Measurements from ENCODE around the gene VPS13D.
"Not testable (repeated sequence)": the region's sequence is repeated elsewhere in the genome, so short reads cannot be mapped to it uniquely, and the experiment has no call there.

VPS13D gene

DNA sequence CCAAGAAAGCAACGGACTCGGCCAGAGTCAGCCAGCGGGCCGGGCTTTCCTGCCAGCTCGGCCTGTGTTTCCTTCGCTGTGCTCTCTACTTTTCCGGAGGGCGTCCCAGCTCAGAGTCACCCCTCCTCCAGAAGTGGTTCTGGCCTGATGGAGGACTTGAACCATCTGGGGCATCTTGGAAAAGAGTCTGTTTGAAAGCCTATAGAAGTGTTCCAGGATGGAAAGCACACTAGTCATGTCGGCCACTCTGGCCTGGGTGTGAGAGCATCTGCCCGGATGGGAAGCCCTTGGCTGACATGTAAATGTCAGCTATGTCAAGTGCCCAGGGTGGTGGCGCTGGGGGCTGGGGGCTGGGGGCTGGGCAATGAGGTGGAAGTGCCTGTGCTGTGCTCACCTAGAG is 274.8 kb downstream of the VPS13D start:
- DNase-seq: no peak

DNA sequence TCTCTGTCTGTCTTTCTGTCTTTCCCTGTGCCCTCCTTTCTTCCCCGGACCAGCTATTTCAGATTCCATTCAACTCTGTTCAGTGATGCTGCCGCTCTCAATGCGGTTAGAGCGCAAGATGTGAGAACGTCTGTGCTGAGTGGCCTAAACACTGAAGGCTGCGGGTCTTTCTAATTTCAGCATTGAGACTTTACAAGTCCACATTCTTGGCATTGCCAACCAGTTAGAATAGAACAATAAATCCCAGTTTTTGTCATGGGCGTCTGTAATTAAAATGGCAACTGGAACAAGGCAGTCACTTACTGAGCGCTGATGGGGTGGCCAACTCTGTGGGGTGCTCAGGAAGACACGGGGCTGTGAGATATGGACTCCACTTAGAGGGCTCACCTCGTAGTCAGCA is 275.4 kb downstream of the VPS13D start:
- no peak for DNase-seq

DNA sequence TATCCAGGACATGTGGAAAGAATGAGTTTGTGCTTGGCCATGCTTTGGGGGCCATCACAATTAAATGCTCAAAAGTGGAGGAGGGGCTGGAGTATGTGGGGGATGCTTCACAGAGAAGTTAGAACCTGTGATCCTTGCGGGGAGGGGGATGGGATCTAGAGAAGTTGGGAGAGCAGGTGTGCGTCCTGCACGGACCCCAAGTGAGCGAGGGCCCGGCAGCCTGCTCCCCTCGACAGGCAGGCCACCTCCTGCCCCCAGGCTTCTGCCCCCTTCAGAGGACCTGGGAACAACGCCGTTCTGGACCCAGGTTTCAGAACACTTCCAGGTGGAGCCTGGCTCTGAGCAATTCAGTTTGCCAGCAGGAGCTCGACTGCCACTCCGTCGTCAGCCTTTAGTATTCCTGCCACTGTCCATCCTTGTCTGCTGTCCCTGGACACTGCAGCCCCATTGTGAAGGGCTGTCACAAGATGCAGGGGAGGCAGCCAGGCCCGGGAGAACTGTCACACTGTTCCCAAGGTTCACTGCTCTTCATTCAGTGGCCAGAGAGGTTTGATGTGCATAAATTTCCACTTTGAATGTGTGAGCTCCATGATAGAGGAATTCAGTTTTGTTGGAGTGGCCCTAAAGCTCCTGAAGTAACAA is 275.9 kb downstream of the VPS13D start:
- DNase-seq: no peak

DNA sequence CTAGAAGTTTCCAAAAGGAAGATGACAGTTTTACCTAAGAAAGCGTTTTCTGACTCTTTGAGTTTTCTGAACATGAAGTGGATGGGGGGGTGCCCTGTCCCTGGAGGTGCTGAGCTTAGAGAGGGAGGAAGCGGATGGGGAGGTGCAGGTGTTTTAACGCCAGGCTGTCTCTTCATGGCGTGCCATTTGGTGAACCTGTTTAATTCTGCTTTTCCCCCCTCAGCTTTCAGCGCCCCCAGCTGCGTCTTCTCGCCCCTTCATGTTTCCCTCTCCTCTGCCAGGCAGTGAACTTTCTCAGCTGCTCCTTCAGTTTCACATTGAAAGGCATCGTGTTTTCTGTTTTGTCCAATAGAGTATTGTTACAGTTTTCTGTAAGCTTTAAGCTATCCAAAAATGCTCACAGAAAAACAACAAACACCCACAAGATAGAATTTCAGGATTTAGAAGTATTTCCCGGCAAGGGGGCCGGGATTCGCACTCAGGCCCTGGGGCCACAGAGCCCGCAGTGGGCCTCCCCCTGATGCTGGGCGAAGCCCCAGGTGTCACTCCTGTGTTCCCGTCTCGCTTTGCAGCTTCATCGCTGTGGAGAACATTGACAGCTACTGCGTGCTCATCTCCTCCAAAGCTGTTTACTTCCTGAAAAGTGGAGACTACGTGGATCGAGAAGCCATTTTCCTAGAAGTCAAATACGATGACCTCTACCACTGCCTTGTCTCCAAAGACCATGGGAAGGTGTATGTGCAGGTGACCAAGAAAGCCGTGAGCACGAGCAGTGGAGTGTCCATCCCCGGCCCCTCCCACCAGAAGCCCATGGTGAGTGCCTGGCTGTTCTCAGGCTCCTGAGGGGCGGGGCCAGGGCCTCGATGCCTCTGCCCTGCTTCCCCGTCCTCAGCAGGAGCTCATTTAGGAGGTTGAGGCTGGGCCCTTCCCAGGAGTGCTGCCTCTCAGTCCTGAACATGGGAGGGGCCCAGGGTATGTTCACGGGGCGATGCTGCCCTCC is 276.8 kb downstream of the VPS13D start:
- DNase-seq: no peak

DNA sequence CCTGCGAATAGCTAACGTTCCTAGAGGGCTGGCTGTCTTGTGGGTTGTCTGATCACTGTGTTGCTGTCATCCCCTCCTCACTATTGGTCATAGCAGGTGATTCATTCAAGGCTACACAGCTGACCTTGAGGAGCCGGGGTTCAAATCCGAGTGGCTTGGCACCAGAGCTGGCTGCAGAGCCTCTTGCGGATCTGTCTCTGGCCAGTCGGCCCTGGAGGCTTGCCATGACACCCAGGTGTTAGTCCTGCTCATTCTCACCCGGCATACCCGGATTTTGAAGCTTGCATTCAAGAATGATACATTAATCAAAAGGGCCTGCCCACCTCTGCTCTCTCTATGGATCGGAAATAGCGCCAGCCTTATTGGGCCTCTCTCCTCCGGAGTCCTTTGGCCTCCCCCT is 277.8 kb downstream of the VPS13D start:
- DNase-seq: no peak

DNA sequence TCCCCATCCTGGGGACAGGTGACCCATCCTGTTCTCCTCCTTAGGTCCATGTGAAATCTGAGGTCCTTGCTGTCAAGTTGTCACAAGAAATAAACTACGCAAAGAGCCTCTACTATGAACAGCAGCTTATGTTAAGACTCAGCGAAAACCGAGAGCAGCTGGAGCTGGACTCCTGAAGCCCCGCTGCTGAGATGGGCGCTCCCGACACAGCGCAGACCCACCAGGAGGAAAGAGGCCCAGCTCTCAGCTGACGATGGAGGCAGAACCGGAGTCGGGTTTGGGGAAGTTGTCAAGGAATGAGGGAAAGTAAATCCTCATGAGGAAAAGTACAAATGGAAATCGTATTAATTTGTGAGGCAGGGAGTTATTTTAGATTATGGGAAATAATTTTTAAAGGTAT is 279.0 kb downstream of the VPS13D start:
- no peak for DNase-seq

DNA sequence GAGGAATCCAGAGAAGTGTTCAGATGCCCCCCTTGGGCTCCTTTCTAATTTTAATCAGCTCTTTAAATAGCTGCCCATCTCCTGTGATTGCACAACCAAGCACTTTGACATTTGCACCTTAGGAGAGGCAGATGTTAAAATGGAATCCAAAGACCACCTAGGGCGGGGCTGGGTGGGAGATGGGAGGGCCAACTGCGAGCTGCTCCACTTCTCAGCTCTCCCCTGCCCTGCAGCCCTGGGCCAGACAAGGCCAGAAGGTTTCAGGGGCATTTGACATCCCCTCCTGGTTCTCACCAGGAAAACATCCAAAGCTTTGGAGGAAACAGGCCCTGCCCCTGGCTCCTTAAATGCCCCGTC is 281.3 kb downstream of the VPS13D start:
- DNase-seq: no peak

DNA sequence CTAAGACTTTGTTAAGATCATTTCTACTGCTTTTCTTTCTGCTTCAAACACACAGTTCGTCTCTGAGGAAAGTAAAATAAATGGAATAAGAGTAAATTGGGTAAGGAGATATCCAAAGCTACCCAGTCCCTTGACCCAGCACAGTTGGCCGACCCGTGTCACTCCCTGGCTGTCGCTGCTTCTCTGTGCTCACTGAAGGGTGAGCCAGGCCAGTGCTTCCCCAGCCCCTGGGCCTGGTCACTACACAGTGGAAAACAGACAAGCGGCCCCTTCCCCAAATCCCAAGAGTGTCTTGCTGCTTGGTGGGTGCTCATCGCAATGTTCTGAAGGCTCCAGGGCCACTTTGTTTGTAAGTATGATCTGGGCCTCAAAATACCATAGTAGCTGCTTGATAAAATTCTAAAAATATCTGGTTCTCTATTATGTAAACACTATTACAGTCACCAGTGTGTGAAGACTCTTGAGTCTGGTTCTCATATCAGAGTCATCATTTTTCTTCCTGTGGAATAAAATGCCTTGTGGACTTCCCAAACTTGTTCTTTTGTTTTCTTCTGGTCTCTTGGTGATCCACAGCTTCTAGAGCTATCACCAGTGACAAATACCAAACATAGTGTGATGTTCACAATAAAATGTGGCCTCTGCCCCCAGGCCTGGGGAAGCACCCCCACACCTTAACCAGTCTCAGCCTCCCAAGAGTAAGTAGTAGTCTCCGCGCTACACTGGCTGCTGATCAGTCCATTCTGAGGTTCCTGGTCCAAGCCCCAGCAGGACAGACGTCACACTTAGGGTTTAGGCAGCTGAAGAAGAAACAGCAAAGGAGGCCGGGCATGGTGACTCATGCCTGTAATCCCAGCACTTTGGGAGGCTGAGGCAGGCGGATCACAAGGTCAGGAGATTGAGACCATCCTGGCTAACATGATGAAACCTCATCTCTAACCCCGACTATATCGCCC is 282.0 kb downstream of the VPS13D start:
- no peak for DNase-seq

DNA sequence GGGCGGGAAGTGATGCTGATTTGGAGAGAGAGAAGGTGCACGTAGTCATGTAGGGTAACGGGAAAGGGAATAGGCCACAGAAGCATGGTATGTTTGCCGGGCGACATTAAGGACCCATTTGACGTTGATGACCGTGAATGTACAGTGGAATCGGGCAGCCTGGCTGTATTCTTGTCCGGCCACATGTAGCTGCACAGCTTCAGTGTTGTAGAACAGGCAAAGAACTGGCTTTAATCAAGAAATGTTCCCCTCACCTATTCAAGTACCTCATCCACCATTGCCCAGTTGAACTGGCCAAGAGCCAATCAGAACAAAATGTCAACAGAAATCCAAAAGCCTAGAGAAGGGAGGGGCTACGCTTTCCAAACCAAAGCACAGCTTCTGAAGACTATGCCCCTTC is 283.4 kb downstream of the VPS13D start:
- DNase-seq: no peak

DNA sequence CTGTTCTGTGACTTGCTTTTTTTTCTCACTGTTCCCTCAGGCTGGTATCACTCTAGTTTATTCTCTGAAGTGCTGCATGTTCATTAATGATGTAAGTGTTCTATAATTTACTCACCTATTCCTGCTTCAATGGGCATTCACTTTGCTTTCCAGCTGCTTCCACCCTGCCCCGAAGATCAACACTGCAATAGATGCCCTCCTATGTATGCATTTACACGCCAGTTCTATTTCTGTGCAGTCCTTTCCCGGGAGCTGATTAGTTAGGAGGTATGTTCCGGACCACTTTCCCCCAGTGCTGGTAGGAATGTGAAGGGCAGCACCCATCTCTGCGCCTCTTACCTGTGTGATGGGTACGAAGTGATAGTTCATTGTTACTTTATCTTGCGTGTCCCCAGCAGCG is 284.8 kb downstream of the VPS13D start:
- DNase-seq: no peak

DNA sequence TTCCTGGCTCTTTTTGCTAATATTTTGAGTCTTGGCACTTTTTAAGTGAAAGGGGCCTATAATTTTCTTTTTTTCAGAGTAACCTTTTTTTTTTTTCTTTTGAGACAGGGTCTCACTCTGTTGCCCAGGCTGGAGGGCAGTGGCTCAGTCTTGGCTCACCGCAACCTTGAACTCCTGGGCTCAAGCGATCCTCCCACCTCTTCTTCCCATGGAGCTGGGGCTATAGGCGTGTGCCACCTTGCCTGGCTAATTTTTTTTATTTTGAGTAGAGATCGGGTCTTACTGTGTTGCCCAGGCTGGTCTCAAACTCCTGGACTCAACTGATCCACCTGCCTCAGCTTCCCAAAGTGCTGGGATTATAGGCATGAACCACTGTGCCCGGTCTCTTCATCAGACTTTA is 285.4 kb downstream of the VPS13D start:
- DNase-seq: no peak

DNA sequence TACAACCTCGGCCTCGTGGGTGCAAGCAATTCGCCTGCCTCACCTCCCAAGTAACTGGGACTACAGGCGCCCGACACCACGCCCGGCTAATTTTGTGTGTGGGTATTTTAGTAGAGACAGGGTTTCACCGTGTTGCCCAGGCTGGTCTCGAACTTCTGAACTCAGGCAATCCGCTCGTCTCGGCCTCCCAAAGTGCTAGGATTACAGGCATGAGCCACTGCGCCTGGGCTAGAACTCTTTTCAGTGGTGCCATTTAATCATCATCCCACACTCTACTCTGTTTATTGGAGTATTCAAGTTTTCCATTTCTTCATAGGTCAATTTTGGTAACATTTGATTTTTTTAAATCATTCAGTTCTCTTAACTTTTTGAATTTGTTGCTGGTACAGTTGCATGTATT is 286.9 kb downstream of the VPS13D start:
- DNase-seq: no peak

DNA sequence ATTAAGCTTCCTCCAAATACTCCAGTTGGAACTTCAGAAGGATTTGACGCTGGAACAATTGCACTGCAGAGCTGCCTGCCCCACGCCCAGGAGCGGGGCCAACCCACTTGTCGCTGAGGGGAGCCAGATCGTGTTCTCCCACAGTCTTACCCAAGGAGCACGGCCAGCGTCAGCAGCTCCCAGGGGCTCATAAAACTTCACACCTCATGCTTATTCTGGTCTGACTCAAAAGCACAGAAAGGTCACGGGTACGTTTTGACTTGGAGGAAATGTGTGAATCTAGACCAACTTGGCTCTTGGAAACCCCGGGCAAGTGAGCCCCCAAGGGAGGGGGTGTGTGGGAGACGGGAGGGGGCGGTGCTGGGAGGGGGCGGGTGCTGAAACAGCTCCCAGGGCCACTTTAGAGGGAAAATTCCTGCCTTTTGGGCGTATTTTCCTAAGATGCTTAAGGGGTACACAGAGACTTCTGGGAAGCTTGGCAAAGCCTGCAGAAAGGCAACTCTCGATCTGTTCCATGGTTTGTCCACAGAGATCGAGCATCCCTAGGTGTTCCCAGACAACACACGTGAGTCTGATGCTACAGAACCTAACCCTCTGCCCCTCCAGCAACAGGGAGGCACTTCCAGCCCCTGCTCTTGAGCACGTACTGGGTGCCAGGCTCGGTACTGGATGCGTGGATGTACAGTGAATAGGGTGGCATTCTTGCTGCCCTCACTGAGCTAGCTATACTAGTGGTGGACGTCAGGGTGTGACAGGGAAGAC is 289.3 kb downstream of the VPS13D start:
- DNase-seq: no peak

DNA sequence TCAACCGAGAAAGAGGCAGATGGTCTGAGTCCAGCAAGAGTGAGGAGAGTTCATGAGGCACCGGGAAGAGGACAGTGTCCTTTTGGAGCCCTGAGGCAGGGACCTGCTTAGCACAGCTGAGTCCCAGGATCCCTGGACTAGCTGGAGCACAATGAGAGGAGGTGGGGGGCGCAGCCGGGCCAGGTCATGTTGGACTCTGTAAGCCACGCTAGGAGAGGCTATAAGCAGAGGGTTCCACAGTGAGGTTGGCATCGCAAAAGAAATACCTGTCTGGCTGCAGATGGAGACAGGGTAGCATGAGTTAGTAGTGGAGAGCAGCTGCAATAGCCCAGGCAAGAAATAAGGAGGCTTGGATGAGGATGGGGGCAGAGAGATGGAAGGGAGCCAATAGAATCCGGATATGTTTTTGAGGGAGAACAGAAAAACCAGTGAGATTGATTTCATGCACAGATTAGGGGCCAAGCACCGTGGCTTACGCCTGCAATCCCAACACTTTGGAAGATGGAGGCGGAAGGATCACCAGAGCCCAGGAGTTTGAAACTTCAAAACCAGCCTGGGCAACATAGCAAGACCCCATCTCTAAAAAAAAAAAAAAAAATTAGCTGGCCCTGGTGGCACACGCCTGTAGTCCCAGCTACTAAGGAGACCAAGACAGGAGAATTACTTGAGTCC is 290.0 kb downstream of the VPS13D start:
- DNase-seq: no peak

DNA sequence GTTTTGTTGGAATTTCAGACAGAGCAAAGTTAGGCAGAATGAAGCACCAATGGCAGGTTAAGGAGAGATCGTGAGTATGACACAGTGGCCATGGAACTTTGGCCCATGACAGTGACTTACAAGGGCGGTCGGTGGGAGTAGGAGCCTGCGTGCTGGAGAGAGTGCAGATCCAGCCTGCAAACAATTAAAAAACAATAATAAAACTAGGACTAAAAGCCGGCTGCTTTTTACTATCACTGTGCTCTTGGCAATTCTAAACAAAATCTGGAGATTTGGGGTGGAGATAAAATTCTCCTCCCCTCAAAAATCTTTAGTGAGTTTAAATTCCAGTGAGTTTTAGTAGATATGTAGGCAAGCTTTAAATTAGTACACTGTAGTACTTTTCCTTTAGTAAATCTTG is 291.3 kb downstream of the VPS13D start:
- DNase-seq: no peak

DNA sequence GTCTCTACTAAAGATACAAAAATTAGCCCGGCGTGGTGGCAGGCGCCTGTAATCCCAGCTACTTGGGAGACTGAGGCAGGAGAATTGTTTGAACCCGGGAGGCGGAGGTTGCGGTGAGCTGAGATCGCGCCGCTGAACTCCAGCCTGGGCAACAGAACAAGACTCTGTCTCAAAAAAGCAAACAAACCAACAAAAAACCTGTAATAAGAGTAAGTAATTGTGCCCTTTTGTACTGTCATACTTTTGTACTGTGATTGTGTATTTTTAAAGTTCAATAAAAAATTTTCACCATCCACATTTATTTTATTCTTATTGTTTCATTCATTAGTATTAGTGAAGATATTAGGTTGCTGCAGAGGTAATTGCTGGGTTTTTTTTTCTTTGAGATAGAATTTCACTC is 292.9 kb downstream of the VPS13D start:
- DNase-seq: not testable (repeated sequence)

DNA sequence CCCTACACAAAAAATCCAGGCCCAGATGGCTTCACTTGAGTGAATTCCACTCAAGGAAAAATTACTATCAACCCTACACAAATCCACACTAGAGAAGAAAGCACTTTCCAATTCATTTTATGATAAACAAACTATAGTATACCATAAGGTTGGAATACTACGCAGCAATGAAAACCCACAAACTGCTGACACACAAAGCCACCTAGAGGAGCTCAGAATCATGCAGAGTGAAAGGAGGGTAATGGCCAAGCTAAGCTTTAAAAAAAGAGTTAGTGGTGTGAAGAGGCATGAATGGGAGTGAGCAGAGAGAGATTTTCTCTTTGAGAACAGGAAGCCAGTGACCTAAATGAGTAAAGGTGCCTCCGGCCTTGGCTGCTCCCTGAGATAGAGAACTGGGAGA is 294.4 kb downstream of the VPS13D start:
- DNase-seq: no peak

DNA sequence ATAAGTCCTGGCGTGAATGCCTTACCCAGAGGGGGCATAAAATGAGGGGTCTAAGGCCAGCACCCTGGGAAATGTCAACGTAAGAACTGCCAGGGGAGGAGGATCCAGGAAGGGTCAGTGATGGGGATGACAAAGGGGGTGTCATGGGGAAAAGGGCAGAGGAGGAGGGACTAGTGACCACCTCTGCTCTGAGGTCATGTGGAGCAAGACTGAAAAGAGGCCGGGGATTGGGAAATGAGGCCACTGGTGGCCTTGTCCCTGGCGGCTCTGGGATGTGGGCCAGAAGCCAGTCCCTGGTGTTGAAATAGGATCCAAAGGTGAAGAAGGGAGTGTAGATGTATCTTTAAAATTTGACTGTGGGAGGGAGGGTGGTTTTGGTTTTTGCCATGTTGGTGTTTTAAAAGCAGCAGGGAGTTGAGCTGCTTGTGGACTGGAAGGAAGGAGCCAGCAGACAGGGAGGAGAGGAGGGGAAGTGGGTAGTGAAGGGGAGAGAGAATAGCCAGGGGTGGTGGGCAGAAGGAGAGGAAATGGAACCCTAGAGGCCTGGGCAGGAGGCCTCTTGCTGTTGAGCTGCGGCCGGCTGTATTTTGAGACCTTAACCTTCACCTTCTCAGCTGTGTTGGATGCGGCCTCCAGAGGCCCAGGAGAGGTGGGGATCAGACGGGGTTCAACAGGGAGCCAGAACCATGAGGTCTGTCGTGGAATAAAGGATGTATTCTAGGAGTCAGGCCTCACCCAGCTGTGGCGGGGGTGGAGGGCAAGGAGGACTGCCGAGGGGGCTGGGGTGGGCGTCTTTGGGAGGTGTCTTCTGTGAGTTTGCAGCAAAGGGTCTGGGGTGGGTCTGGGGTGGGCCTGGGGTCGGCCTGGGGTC is 295.7 kb downstream of the VPS13D start:
- no peak for DNase-seq

DNA sequence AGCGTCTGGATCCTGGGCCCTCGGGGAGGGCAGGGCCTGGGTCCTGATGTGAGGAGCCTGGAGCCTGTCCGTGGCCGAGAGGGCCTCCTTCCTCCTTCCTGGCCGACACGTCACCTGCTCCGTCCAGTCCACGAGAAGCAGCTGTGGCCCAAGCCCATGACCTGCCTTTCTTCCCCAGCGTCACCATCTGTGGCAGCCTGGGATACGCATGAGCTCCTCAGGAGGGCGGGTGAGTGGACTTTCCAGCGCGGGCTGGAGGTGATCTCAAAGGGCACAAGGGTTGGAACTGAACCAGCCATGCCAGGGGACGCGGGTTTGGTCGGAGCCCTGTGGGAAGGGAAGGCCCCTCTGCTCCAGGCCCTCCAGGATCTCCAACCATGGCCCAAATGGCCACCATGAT is 297.7 kb downstream of the VPS13D start:
- DNase-seq: no peak

DNA sequence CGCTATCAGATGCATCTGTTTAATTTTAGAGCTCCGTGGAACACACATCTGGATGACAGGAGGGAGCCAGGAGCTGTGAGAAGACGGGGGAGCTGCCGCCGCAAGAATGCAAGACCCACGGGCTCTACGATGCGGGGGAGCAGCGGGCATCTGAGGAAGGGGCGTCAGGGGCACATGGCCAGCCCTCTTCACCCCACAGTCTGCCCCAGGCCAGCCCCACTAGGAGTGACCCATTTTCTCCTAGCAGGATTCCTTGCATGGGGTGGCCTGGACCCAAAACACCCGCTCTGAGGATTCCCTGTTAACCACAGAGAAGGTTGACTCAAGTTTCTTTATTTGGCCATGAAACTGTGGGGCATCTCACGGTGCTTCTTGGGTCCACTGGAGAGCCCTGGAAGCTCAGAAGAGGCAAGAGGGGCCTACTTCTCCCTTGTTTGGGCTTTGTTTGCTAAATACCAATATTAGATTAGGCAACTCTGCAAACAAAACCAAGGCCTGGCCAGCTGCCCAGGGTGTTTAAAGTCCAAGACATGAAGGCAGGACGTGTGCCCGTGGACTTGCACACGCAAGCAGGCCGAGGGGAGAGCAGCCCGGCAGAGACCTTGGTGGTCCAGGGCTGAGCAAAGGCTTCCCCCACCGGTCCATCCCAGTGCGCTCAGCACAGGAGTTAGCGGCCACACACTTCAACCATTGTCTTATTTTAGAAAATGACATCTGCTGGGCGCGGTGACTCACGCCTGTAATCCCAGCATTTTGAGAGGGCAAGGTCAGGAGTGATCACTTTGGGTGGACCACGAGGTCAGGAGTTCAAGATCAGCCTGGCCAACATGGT is 298.4 kb downstream of the VPS13D start:
- no peak for DNase-seq

Data from NK-92 treated with Interleukin-12 subunit alpha and Interleukin-12 subunit beta, amount 100 ng/mL, for 24 hours (cell line).